Stimulated activated CD4-positive, alpha-beta T cell treated with anti-CD3 and anti-CD28 coated beads, Interleukin-4, amount 100 ng/mL, for 24 hours (primary cell): ENCODE data around the gene SNX33.
"Not testable (repeated sequence)": the region's sequence is repeated elsewhere in the genome, so short reads cannot be mapped to it uniquely, and the experiment has no call there.

Experiments
- DNase-seq: peaks from one replicate; pipeline ENCODE4 v3.0.0-alpha.2; 2020

SNX33 gene

DNA sequence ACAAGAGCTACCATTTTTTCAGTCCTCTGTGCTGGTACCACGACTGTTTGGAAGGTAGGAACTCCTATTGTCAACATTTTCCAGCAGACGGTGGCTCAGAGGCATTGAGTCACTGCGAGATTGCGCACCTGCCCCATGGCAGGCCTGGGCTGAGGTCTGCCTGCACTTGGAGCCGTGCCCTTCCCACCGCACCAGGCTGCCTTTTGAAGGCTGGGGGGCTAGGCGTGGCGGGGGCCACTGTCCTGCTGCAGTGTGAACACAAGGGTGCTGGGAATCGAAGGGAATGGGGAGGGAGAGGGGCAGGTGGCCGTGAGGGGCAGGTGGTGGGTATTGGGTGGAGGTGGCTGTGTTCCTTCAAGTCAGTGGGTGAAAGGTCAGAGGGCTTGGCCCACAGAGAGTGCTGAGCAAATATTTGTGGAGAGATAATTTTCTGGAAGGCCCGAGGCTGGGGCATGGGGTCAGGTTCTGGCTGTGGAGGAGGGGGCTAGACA, 16.3 kb downstream of the SNX33 start:
- DNase-seq: no peak

DNA sequence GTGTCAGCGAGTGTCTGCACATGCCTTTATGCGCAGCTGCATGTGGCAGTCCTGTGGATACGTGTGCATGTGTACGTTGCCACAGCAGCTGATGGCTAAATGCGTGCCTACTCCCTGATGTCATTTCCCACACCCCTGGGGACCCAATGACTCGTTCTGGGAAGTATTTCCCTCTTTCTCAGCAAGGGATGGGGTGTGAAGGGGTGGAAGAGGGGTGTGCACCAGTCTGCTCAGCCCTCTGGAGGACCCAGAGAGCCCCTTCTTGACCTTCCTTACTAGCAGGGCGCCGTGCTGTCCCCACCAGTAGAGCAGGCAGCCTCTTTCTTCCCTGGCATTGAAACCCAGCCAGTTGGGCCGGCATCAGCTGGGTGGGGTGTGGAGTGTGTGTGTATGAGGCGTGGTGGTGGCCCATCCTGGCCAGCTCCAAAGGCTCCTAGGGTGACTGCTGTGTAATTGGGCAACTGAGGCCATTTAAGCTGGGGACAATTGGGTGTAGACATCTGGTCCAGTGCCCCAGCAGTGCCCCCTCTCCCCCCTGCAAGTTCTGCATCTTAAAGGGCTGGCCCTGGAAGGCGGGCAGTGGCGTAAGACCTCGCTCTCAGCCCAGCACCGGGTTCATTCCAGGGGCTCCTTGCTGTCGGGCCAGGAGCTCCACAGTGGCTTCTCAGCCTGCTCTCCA, 19.2 kb downstream of the SNX33 start:
- no peak for DNase-seq

DNA sequence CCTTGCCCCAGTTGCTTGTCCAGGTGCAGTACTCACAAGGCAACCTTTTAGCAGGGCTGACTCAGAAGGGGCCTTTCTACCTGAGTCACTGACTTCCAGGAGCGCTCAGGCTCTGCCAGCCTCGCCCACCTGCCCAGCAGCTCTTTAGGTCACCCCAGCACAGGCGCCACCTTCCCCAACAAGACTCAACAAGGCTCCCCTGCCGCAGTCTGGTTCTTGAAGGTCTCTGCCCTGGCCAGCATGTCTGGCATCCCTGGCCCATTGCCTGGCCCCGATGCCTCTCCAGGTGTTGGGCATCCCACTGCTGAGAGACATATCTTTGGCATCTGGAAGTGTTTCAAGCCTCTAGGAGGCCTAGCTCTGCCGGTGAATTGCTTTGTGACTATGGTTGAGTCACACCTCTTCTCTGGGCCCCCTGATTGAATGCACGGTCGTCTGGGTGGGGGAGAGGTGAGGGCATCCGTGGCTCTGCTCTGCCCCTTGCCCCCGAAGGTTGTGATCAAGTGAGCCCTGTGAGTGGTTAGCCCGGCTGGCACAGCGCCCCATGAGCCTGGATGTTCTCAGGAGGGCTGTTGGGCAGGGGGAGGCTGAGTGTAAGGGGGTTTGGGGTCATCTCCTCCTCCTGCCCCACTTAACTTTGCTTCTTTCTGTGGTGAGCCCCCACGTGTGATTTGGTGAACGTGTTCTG, 21.6 kb downstream of the SNX33 start:
- no peak for DNase-seq

- DNase-seq: no peak
Observed at GRCh38 chr15:75669879-75670212, 22.1 kb downstream of the SNX33 start.

- DNase-seq: no peak
Observed at GRCh38 chr15:75671730-75672602, 24.3 kb downstream of the SNX33 start.

DNA sequence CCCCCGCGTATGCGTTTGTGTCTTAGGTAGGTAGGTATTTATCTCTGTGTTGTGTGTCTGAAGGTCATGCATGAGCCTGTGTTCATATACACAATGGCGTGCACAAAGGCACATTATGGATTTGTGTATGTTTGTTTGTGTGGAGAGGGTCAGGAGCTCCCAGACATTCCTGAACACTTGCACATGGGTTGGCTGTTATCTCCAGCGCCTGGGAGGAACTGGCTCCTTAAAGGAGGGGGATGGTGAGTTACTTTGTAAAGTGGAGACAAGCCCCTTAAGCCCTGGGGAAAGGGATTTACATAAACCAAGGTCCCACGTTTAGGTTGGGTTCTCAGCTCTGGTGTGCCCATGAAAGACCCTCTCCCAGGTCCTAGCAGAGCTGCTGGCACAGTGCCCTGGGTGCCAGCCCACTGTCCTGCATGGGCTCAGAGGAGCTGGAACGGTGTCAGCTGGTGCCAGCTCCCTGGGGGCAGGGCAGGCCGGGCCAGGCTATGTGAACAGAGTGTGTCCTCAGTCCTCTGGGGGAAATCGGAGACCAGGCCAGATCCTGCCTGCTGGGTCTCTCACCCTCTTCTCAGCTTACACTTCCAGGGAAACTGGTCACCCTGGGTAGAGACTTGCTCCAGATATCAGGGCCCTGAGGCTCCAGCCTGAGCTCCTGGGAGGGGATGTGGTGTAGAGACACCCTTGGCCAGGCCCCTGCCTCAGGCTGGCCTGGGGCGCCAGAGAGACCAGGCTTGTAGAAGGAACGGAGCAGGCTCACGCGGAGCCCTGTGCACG, 25.1 kb downstream of the SNX33 start:
- DNase-seq: no peak

DNA sequence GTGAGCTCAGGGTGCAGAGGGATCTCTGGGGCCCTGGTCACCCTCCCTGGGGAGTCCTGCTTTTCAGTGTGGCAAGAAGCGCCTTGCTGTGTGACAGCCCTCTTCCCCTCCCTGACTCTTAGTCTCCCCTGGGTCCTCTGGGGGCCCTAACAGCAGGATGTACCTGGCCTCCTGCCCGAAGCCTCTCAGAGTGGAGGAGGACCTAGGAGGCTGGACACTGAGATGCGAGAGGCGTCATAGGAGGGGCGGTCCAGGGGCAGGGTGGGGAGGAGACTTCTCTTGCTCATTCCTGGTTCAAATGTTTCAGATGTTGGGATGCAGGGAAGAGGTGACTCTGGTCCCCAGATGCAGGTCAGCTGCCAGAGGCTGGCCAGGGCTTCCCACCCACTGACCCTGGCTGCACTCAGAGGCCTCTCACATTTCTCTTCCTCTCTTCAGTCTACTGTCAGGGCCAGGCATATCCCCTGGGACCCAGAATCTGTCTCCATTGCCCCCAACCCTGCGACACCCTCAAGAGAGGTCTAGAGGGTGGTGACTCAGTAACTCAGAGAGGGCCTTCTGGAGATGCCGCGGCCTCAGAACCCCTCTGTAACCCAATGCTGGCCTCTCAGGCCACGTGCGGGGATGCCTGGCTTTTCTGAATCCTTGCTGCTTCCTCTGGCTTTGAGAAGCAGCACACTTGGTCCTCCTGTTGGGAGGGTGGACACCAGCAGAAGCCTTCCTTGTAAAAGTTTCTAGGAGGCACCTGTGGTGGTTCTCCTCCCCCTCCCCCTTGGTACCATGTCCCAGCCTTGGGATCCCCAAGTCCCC, 25.9 kb downstream of the SNX33 start:
- no peak for DNase-seq

DNA sequence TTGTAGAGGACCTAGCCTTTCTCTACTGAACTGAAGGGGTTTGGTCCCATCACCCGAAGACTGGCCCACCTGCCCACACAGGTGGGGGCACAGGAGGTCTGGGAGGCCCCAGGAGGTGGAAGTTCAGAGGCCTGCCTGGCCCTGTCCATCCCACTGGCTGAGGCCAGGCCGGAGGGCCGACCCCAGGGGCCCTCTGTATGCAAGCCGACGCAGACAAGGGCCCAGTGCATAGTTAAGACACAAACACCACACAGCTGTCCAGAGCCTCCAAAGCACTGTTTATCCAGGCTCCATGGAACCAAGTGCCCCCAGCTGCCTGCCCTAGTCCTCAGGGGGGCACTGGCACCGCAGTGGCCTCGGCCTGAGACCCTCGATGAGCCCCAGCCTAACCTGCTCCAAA, 26.7 kb downstream of the SNX33 start:
- no peak for DNase-seq

- DNase-seq: no peak
Observed at GRCh38 chr15:75675579-75676404, 28.1 kb downstream of the SNX33 start.

DNA sequence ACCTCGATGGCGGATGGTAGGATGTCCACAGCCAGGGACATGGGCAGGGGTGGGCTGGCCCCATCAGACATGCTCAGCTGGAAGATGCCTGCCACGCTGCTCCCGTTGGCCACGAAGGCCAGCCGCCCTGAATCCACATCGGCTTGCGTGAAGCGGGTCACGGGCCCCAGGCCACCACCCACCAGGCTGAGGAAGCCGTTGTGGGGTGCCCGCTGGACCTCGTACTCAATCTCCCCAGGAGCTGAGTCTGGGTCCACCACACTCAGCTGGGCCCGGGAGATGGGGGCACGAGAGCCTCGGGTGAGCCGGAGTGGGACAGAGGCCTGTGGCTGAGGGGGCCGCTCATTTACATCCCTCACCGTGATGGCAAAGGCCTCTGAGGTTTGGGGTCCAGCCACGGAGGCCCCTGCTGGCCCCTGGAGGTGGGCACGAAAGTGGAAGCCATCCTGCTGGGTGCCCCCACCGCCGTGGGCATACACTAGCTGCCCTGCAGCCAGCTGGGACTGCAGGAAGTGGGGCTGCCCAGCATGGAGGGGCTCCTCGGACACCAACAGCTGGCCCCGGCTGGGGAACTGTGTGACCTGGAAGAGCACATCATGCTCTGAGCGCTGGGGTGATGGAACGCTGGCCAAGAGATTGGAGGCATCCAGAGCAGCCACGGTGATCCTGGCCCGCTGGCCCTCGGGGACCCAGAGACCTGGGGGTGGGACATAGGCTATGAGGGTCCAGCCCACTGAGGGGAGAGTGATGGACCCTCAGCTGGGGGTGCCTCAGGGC, 29.2 kb downstream of the SNX33 start:
- no peak for DNase-seq

- no peak for DNase-seq
Observed at GRCh38 chr15:75677465-75678323, 30.0 kb downstream of the SNX33 start.

- DNase-seq: not testable (repeated sequence)
Observed at GRCh38 chr15:75678324-75678690, 30.6 kb downstream of the SNX33 start.

GRCh38 chr15:75680007-75680789, 32.5 kb downstream of the SNX33 start:
- DNase-seq: no peak

GRCh38 chr15:75682181-75683135, 34.7 kb downstream of the SNX33 start:
- DNase-seq: no peak

DNA sequence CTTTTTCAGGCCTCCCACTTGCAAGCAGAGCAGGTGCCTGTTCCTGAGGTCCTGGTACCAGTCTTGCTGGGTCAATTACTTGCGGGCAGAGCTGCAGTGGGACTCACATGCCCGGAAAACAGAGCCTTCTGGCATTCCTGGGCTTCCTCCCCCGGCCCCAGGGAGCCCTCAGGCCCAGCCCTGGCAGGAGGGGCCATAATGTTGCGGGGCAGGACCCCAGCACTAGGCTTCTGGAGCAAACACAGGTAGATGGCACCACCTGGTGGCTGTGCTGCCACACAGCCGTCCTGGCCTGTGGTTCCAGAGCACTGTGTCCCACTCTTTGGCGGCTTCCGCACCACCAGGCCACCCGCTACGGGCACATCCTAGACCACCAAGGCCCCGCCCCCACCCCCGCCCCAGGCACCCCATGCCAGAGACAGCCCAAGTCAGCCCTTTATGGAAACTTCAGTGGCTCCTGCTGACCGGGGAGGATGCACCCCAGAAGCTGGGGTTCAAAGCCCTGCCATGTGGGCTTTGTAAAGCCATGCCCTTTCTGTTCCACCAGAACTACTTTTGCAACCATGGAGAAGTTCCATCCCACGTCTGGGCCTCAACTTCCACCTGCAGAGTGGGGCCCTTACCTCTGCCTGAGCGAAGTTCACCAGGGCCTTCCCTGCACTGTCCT, 36.1 kb downstream of the SNX33 start:
- peak; percentile 74 for DNase-seq

DNA sequence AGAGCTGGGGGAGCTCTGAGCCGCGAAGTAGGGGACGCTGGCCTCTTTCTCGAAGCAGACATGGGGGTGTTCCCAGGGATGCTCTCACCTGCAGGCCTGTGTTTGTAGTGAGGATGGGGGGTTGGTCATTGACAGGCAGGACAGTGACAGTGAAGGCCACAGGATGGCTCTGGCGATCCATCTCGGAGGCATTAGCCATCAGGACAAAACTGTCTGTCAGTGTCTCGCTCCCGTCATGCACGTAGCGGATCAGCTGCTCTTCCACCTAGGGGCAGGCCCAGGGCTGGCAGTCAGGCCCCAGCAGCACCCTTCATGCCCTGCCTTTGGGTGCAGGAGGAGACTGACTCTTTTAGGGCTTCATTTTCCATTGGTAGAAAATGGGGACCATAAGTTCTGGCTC, 36.9 kb downstream of the SNX33 start:
- no peak for DNase-seq

DNA sequence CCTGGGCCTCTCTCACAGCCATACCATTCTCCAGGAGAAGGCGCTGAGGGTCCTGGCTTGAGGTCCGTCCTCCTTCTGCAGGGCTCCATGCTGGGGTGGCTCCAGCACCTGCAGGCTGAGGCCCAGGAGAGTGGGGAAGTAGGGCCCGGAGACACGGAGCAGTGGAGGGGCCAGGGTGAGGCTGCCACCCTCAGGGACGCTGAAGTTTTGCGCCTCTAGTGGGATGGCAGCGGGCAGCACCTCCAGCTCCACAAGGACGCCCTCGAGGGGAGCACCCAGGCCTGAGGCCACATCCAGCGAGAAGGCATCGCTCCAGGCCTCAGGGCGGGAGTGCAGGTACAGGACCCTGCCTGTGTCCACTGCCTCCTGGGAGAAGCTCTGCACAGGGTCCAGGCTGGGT, 37.5 kb downstream of the SNX33 start:
- no peak for DNase-seq
